ENCODE results near the gene PRKCE. TPM values are rescaled to one million over a fixed set of nuclear protein-coding genes. Genes with fewer than 3 reads are reported as not detected.
"Not testable (repeated sequence)": the region's sequence is repeated elsewhere in the genome, so short reads cannot be mapped to it uniquely, and the experiment has no call there.

Gene PRKCE
- total and polyA plus RNA-seq, 4 donors, result 2.5 to 38.6 (median 5.8) TPM

- DNase-seq (ENCODE audit: low spot score), result no peak
- no peak overlapping the region for H3K9ac ChIP-seq (ENCODE audit: low read depth in 1 of 2, low read length in 2 of 2)
- 94% methylated on average over 5 of the region's 5 CpGs for WGBS
- no peak overlapping the region for H3K4me3 ChIP-seq (ENCODE audit: low read depth in 1 of 3, low read length in 3 of 3)
- H3K27ac ChIP-seq (ENCODE audit: low read depth in 1 of 2, low read length in 2 of 2), result no peak overlapping the region
- no peaks in the 10 kb centered on the region for H3K36me3 ChIP-seq (ENCODE audit: control insufficient read depth in 4 of 4, insufficient read depth in 3 of 4, low read depth in 1 of 4, low read length in 3 of 4)
- no peak for TF ChIP-seq NR2F2 (IDR thresholded peaks at IDR 0.05)
- no peak for TF ChIP-seq TAF1 (conservative IDR thresholded peaks at IDR 0.05)
- TF ChIP-seq RXRA (IDR thresholded peaks at IDR 0.05), result no peak
- no peak for TF ChIP-seq ATF3 (IDR thresholded peaks at IDR 0.05)
- TF ChIP-seq CTCF (IDR thresholded peaks at IDR 0.05; ENCODE audit: low read depth, low read length, missing input control), result no peak
- TF ChIP-seq EGR1 (IDR thresholded peaks at IDR 0.05; ENCODE audit: low read depth in 2 of 2), result no peak
- TF ChIP-seq FOXA1 (IDR thresholded peaks at IDR 0.05), result no peak
- TF ChIP-seq HNF4A (conservative IDR thresholded peaks at IDR 0.05), result no peak
- TF ChIP-seq GABPA (IDR thresholded peaks at IDR 0.05 in 1 of 2, conservative IDR thresholded peaks at IDR 0.05 in 1 of 2), result no peak
- no peak for TF ChIP-seq FOXA2 (IDR thresholded peaks at IDR 0.05)
- TF ChIP-seq MAX (IDR thresholded peaks at IDR 0.05), result no peak
- TF ChIP-seq RAD21 (IDR thresholded peaks at IDR 0.05), result no peak
- no peak for TF ChIP-seq YY1 (IDR thresholded peaks at IDR 0.05)
- no peak for TF ChIP-seq JUND (IDR thresholded peaks at IDR 0.05)
- no peak for TF ChIP-seq REST (IDR thresholded peaks at IDR 0.05)
- no peak for TF ChIP-seq ZBTB33 (IDR thresholded peaks at IDR 0.05)
- no peak for TF ChIP-seq SP1 (IDR thresholded peaks at IDR 0.05)
- H3K4me1 ChIP-seq (ENCODE audit: control insufficient read depth in 4 of 4, insufficient read depth in 4 of 4, low read length in 3 of 4), result peaks cover 5 to 14% (median 8%) of the 10 kb centered on the region in 4 donors
- no peaks in the 10 kb centered on the region for H3K9me3 ChIP-seq (ENCODE audit: control insufficient read depth in 4 of 4, low read length in 3 of 4)
- H3K27me3 ChIP-seq (ENCODE audit: control insufficient read depth in 4 of 4, insufficient read depth in 4 of 4, low read length in 3 of 4), result no peaks in the 10 kb centered on the region
Measured at GRCh38 chr2:45915523-45915922, 264.0 kb downstream of the PRKCE start.

GRCh38 chr2:45917561-45918176, 266.2 kb downstream of the PRKCE start:
- not testable (repeated sequence) for H3K27me3 ChIP-seq (ENCODE audit: control insufficient read depth in 4 of 4, insufficient read depth in 4 of 4, low read length in 3 of 4); H3K27ac ChIP-seq (ENCODE audit: low read depth in 1 of 2, low read length in 2 of 2); H3K36me3 ChIP-seq (ENCODE audit: control insufficient read depth in 4 of 4, insufficient read depth in 3 of 4, low read depth in 1 of 4, low read length in 3 of 4); H3K9ac ChIP-seq (ENCODE audit: low read depth in 1 of 2, low read length in 2 of 2); H3K9me3 ChIP-seq (ENCODE audit: control insufficient read depth in 4 of 4, low read length in 3 of 4); DNase-seq (ENCODE audit: low spot score); H3K4me3 ChIP-seq (ENCODE audit: low read depth in 1 of 3, low read length in 3 of 3)
- H3K4me1 ChIP-seq (ENCODE audit: control insufficient read depth in 4 of 4, insufficient read depth in 4 of 4, low read length in 3 of 4), result peaks cover 3 to 11% (median 5%) of the 10 kb centered on the region in 4 donors
- 98% methylated on average over 49 of the region's 49 CpGs for WGBS

All from liver (tissue), 9 donors.